ENCODE measurements around the gene CASP3.
"Not testable (repeated sequence)": the region's sequence is repeated elsewhere in the genome, so short reads cannot be mapped to it uniquely, and the experiment has no call there.

Gene CASP3

DNA sequence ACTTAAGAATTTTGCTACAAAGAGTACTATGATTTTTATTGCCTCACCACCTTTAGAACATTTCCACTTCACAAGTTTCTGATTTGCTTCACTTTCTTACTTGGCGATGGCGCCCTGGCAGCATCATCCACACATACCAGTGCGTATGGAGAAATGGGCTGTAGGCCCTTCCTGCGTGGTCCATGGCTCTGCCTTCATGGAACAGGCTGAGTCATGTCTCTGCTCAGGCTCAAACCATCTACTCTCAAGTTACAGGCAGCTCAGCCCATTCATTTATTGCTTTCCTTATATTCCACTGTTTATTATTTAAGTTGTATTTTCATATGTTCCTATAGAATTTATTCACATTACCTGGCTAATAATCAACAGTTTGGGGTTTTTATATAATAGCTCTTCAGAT lies 21.1 kb downstream of the CASP3 start:
- DNase-seq = no peak

DNA sequence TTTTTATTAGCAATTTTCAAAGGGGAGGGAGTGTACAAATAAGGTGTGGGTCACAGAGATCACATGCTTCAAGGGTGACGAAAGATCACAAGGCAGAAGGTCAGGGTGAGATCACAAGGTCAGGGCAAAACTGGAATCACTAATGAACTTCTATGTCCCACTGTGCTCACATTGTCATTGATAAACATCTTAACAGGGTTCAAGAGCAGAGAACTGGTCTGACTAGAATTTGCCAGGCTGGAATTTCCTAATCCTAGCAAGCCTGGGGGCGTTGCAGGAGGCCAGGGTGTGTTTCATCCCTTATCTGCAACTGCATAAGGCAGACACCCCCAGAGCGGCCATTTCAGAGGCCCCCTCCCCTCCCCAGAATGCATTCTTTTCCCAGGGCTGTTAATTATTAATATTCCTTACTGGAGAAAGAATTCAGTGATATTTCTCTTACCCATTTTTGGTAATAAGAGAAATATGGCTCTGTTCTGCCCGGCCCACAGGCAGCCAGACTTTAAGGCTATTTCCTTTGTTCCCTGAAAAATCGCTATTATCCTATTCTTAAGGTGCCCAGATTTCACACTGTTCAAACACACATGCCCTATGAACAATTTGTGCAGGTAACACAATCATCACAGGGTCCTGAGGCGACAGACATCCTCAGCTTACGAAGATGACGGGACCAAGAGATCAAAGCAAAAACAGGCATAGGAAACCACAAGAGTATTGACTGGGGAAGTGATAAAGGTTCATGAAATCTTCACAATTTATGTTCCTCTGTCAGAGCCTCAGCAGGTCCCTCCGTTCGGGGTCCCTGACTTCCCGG lies 23.3 kb downstream of the CASP3 start:
- DNase-seq = not testable (repeated sequence)

DNA sequence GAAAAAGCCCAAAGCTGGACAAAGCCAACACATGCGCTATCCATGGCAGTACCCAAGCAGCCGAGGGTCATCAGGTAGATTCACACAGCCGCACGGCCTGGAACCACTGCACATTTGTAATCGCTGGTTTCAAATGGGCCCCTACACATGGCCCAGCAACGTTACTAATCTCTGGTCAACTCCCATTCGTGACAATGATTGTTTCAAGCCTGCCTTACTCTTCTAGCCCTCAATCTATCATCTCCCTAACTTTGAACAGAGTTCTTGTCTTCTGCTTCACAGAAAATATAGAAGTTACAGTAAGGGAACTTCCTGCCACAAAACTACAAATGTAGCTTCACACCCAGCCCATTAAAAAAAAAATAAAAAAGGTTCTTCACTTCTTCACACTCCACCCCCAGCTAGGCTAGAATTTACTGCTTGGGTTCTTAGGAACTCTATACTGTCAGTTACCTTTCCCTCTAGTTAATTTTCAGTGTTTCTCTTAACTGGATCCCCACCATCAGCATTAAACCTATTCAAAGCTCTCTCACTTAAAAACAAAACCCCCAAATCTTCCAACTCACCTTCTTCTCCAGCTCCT lies 24.2 kb downstream of the CASP3 start:
- no peak for DNase-seq

DNA sequence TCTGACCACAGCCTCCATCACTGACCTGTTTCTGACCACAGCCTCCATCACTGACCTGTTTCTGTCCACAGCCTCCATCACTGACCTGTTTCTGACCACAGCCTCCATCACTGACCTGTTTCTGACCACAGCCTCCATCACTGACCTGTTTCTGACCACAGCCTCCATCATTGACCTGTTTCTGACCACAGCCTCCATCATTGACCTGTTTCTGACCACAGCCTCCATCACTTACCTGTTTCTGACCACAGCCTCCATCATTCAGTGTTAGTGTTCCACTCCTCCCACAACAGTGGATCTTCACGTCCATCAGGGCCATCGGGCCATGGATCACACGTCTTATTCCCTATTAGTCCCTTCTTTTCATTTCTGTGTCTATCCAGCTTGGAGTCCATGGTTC lies 24.7 kb downstream of the CASP3 start:
- not testable (repeated sequence) for DNase-seq

DNA sequence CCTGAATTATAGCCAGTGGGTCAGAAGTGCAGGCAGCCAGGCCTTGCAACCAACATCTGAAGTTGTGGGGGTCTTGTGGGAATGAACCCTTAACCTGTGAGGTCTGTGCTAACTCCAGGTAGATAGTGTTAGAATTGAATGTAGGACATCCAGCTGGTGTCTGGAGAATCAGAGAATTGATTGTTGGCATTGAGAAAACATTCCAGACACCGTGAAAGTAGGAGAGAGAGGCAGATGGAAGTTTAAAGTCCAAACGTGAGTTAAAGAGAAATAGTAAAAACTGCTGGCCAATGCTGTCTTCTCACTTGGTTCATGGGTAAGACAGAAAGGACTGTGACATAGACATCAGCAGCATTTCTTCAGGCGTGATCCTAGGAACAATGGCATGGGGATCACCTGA lies 27.7 kb downstream of the CASP3 start:
- DNase-seq = no peak

DNA sequence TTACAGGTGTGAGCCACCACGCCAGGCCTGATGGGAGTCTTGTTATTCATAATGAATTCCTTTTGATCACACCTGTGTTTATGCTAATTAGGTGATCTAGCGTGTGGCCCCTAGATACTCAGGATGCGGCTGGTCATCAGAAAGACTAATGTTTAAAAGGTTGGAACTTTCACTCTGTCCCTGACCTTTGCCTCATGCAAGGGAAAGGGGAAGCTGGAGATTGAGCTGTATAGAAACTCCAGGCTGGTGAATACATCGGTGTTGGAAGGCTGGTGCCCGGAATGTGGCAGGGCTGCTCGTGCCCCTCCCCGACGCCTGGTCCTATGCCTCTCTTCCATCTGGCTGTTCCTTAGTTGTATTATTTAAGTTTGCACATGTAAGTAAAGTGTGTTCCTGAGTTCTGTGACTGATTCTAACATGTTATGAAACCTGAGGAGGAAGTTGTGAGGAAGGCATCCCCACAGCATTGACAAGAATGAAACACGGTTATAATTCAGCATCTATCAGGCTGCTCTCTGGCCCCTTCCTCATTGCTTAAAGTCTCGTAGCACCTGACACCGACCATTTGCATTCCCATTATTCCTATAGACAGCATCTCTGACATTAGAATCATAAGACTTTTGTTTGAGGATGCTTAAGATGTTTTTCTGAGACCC lies 28.9 kb downstream of the CASP3 start:
- no peak for DNase-seq

DNA sequence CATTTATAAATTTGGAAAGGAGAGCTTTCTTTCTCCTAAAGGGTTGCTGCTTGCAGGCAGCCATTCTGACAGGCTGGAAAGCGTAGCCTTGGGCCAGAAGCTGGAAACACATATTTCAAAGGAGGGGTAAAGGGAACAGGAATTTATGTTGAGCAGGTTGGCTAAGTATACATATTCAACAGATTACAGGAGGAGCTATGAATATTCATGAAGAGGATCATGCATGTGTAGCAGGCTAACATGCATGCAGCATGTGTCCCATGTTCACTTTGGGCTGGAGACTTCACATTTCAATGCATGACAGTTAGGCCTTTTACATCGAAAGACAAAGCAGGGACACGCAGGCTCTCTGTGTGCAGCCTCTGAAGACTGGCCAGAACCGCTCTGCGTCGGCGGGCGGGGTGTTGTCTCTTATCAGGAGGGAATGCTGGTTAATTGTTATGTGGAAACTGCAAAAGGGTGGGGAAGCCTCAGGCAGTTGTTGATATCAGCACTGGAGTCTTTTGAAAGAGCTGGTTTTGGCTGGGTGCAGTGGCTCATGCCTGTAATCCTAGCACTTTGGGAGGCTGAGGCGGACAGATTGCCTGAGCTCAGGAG lies 31.5 kb downstream of the CASP3 start:
- DNase-seq = no peak

DNA sequence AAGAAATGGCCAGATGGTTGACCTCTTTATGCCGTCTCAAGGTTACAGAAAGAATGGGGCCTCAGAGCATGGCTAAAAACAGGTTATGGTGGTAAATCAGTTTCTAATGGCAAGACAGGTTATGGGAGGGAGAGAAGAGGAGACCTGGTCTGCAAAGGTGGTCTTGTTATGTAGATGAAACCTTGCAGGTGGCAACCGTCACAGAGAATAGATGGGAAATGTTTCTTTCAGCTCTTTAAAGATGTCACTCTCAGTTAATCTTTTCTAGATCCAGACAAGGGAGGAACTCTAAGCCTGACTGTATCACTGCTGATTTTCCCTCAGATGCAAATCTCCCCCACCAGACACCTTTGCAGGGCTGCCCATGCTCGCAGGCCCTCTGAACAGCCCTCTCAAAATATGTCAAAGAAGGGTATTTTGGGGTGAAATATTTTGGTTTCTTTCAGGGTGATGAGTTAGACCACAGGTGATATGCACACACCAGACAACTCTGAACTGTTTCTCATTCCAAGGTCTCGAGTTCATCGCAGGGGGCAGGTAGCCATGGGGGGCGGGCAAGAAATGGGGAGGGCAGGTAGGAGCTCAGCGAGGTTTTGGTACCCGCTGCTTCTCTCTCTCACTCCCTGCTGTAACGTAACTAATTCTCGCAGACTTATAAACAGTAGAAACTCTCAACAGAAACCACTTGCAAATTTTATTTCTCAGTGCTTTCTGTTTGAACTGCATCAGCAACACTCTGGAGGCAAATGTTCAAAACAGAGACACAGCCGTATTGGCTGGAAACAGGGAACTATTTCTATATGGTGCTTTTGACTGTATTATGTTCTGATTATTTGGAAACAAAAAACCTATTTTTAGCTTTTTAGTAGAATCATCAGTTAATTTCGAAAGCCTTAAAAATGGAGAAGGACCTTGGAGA lies 32.4 kb downstream of the CASP3 start:
- DNase-seq = no peak

DNA sequence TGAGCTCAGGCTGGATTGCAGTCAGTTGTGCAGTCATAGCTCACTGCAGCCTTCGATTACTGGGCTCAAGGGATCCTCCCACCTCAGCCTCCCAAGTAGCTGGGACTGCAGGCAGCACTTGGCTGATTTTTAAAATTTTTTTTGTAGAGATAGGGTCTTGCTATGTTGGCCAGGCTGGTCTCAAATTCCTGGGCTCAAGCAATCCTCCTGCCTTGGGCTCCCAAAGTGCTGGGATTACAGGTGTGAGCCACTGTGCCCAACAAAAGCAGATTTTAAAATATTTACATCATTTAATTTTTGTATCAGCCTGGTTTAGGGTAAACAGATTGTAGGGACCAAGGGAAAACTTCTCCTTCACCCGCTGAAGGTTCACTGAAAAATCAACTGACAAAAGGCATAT lies 33.1 kb downstream of the CASP3 start:
- DNase-seq = not testable (repeated sequence)

DNA sequence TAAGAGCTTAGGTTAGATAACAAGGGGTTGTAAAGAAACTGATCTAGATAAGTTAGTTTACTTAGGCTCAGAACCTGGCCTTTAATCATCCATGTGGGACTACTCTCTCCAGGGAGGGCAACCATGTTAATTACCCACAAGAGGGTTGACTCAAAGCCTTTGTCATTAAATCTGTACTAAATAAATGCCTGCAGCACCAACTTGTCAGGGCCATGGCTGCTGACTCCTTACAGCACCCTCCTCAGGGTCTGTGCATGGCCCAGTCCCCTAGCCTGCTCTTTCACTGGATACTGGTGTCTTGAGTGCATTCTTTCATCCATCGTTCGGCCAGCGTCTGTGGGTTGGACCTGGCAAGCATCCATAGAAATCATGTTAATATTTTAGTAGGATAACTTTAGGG lies 34.7 kb downstream of the CASP3 start:
- no peak for DNase-seq

DNA sequence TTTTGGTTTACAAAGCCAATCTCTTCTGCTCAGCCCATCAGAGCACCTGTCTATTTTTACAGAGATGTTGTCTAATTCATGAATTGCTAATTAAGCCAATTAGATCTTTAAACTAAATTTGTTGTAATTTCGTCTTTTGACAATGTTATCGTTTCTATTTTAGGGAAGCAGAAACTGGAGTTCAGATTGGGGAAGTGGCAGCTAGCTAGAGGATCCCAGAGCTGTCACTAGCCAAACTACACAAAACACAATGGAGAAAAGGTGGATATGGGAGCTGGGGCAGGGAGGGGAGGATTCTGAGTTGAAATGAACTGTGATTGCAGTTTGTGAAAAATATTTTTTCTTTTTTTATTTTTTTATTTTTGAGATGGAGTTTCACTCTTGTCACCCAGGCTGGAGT lies 35.8 kb downstream of the CASP3 start:
- DNase-seq = no peak

DNA sequence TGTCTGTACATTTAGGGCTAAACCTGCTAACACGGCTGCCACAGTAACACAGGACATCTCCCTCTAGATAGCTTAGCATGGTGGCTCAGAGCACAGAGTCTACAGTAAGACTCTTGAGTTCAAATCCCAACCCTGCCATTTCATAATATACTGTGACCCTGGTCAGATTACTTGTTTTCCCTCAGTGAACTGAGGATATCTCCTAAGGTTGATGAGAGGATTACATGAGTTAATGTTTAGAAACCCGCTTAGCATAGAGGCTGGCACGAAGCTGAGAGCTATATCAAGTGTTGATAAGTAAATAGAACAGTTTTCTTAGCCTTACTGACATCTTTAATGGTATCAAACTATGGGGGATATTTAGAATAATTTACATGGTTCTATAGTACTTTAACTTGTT lies 37.2 kb downstream of the CASP3 start:
- no peak for DNase-seq

DNA sequence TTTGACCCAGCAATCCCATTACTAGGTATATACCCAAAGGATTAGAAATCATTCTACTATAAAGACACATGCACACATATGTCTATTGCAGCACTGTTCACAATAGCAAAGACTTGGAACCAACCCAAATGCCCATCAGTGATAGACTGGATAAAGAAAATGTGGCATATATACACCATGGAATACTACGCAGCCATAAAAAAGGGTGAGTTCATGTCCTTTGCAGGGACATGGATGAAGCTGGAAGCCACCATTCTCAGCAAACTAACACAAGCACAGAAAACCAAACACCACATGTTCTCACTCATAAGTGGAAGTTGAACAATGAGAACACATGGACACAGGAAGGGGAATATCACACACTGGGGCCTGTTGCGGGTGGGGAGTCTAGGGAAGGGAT lies 41.8 kb downstream of the CASP3 start:
- not testable (repeated sequence) for DNase-seq

DNA sequence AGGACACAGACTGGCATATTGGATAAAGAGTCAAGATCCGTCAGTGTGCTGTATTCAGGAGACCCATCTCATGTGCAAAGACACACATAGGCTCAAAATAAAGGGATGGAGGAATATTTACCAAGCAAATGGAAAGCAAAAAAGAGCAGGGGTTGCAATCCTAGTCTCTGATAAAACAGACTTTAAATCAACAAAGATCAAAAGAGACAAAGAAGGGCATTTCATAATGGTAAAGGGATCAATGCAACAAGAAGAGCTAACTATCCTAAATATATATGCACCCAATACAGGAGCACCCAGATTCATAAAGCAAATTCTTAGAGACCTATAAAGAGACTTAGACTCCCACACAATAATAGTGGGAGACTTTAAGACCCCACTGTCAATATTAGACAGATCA lies 46.4 kb downstream of the CASP3 start:
- DNase-seq = not testable (repeated sequence)

DNA sequence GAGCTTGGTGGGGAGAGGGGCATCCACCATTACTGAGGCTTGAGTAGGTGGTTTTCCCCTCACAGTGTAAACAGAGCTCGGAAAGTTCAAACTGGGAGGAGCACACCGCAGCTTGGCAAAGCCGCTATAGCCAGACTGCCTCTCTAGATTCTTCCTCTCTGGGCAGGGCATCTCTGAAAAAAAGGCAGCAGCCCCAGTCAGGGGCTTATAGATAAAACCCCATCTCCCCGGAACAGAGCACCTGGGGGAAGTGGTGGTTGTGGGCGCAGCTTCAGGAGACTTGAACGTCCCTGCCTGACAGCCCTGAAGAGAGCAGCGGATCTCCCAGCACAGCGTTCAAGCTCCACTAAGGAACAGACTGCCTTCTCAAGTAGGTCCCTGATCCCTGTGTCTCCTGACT lies 48.3 kb downstream of the CASP3 start:
- DNase-seq = not testable (repeated sequence)

DNA sequence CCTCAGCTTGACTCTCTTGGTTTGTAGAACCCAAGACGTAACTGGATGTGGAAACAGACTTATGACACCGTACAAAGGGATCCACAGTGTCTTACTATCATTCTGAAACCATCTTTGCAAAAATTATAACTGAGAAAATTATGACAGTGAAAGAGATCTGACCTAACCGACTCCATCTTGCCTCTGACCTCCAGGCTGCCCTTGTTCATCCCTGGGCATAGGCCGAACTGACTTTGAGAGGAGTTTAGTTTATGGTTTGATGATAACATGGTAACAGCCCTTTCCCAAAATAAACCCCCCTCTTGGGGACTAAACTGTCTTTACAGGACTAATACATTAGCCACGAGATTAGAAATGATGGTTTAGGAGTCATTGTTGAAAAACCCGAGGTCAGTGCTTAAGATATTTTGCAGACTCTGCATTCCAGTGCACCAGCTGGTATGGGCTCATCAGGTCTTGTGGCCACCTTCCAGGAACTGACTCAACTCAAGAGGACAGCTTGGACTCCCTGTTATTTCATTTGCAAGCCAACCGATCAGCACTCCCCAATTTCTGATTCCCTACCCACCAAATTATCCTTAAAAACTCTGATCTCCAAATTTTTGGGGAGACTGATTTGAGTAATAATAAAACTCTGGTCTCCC lies 49.6 kb downstream of the CASP3 start:
- DNase-seq = no peak

DNA sequence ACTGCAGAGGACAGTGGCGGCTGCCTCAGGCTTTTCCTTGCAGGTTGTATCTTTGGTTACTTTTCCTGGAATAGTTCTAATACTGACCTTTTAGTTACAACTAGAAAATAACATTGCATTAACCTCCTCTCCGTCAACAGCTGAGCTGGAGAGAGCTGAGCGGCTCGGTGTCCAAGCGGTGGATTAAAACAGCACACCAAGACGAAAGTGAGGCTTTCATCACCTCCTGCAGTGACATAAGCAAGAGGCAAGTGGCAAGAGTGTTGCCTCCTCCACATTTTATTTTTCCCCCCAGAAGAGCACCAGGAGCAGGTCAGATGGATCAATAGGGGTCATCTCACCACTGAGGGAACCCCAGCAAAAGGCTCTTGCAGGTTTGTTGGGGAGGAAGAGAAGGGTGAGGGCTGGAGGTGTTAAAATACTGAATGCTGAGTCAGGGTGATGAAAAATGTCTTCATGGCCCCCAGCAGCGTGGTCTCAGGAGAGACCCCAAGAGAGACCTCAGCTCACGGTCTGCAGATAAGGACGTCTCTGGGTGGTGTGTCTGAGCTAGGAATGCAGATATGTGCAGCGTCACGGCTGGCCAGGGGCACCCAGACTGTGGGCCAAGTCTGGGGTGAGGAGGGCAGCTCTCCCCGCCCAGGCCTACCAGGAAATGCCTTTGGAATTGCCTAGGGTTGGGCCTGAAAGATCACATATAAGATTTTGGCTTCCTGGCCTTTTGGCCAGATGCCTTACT lies 50.3 kb downstream of the CASP3 start:
- DNase-seq = no peak

DNA sequence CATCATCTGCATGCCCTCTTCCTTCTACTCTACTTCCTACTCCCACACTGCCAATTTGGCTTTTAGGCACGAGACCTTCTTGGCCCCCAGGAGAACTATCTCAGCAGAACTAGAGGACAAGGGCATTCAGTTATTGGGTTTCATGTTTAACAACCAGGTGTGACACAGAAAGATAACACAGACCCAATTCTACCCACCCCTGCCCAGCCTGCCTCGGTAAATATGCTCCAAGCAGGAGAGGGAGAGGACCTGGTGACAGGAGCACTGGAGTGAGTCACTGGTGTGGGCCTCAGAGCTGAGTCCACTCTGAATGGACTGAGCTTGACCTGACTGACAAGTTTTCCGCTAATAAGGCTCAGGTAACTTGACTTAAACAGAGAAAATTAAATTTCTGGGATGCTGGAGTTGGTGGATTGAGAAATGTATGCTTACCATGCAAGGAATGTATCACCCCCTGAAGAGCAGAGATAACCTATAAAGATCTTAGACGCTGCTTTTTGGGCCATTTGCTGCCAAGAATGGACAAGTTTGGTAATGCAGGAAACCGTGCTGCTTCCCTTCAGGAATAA lies 52.5 kb downstream of the CASP3 start:
- DNase-seq = no peak

DNA sequence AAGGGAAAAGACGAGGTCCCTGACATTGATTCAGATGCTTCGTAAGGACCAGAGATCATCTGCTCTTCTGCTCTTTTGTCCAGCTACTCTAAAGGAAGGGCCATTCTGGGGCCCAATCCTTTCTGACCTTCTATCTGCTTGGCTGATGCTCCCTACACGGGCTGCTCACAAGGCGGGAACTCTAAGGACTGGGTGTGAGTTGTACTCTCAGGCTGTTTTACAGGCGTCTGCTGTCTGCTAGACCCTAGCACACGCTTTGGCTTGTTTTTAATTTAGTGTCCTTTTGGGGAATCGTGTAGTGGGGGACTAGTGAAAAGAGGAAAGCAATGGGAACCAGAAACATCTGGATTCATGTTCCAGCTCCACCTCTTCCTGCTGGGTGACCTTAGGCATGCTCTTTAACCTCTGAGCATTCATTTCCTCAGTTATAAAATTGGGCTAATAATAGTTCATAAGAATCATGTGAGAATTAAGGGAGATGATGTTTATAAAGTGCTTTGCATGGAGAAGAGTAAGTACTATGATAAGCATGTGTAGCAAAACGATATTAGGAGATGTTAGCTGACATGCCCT lies 53.1 kb downstream of the CASP3 start:
- no peak for DNase-seq

DNA sequence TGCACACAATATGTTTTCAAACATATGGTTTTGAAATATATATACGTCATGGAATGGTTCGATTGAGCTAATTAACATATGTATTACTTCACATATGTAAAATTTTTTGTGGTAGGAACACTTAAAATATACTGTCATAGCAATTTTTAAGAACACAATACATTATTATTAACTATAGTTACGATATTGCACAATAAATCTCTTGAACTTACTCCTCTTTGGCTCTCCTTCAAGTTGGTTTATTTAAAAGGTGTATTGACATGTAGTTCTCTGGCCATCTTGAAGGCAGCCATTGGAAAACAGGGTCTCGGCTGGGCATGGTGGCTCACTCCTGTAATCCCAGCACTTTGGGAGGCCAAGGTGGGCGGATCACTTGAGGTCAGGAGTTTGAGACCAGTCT lies 53.8 kb downstream of the CASP3 start:
- DNase-seq = no peak

DNA sequence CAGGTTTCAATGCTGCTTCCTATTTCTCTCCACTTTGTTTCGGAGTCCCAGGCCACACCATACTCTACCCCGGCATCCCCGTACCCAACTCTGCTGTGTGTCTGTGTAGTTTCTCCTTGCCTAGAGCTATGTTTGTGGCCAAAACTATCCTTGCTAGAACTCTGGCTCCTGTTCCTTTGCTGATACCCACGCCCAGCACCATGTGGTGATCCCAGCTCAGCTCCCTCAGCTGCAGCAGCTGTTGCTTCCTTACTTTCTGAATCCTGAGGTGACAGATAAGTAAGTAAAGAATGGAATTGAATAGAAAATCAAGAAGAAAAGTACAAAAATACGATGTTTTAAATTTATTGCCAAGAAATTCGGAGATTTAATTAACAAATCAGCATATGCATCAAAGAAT lies 55.8 kb downstream of the CASP3 start:
- DNase-seq = no peak
